GF-D8 (cell line): ENCODE data around the gene MPP2.
"Not testable (repeated sequence)": the region's sequence is repeated elsewhere in the genome, so short reads cannot be mapped to it uniquely, and the experiment has no call there.

ENCODE experiments used
- DNase-seq: peaks from one replicate; lab custom pipeline; 2025; lab: John Stamatoyannopoulos, UW

The MPP2 gene

DNA sequence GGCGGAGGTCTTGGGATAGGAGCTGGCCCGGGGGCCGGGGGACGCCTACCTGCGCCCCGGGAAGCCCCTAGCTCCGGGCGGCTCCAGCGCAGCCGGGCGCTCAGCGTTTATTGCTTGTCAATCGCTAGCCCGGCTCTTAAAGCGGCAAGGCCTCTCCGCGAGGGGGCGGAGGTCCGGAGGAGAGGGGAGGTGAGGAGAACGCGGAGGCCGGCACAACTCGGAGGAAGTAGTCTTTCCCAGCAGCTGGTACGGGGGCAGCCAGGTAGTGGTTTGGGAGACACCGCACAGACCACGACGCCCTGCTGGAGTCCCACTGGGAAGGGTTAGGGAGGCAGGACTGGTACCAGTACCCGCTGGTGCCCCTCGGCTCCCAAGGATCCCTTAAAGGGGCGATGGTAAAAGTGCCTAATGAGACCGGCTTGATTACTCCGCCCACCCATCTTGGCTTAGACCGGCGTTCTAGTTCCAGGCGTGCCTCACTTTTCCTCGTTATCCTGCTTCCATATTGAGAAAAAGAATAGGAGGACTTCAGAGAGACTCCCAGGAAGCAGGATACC is at the start of gene MPP2:
Gene MPP2, minus strand, starts transcription at position 112 of the 557 bp plus-strand sequence. CDS start 3,076 bp downstream, outside the sequence.
- no peak for DNase-seq

DNA sequence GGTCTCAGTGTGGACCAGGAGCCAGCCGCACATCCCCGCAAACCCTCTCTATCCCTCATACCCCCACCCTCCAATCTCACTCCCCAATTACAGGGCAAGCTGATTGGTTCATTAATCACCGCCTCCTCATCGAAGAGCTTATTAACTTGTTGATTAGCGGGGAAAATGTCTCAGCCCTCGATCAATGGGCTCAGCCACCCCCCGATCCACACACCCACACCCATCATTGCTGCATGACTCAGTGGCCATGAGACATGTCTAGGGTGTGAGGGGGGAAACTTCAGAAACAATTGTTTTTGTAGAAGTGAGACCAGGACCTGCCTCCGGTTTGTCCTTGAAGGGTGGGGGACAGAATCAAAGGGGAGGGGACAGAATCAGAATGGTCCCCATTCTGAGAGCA is 48.9 kb upstream of the MPP2 start:
- no peak for DNase-seq

DNA sequence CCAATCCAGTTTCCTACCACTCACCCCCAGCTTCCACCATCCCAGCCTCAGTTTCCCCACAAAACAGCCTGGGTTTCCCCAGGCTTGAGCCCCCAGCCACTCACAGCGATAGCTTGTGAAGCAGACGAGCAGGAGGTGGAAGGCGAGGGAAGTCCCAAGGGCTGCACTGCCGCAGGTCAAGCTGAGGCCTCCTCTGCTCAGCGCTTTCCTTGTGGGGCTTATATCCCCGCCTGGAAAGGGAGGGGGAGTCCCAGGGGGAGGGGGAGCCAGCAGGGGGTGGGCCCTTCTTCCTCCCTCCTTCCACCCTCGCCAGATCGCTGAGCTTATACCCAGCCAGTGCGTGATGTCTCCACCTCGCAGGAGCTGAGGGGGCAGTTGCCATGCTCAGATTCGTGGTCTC is 46.4 kb upstream of the MPP2 start, which contains the start of gene PYY:
Gene PYY, minus strand, starts transcription at position 195 of the 400 bp plus-strand sequence. CDS start 457 bp downstream, outside the sequence.
- DNase-seq = no peak

GRCh38 chr17:43952724-43953666 is 45.7 kb upstream of the MPP2 start:
- no peak for DNase-seq

DNA sequence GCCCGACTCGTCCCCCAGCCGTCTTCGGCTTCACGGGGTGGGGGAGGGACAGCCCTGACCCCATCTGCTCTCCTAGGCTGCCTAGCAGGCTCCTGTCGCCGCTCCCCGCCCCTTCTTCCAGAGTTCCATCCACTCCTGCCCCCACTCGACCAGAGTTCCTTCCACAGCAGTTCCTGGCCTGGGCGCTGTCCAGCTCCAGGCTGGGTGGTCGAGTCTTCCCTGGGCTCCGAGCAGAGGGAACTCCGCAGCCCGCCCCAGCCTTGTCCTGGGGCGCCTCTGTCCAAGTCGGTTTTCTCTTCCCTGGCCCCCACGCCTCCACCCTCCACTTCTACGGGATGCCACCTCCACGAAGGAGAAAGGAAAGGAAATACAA is 45.0 kb upstream of the MPP2 start:
- no peak for DNase-seq

- DNase-seq = no peak
Measured at GRCh38 chr17:43951750-43952149, 44.4 kb upstream of the MPP2 start.

- DNase-seq = no peak
Measured at GRCh38 chr17:43950554-43950953, 43.2 kb upstream of the MPP2 start.

DNA sequence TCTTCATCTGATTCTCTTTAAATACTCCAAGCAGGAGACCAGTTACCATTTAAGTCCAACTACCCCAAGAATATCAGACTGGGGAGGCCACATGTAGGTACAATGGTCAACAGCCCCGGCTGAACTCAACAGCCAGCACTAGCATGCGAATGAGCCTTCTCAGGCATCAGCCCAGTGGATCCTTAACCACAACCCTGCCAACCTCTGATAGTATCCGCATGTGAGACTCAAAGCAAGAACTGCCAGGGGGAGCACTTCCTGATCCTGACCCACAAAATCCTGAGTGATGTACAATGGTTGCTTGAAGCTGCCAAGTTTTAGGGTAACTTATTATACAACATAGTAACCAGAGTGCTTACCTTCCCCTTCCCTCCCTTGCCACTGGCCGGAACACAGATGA is 42.4 kb upstream of the MPP2 start:
- no peak for DNase-seq

DNA sequence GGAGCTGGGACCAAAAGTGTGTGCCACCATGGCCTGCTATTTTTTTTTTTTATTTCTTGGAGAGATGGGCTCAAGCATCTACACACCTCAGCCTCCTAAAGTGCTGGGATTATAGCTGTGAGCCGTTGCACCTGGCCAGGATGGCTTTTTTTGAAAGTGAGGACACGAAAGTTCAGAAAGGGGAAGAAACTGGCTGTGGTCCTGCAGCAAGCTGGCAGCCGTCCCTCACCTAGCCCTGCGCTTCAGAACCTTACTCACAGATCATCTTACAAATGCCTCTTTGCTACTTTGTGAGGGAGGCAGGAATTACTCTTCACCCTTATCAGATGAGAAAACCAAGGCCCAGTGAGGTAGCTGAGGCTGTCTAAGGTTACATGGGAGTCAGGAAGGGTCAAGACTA is 39.4 kb upstream of the MPP2 start:
- no peak for DNase-seq

- no peak for DNase-seq
Measured at GRCh38 chr17:43945074-43945829, 37.9 kb upstream of the MPP2 start.

DNA sequence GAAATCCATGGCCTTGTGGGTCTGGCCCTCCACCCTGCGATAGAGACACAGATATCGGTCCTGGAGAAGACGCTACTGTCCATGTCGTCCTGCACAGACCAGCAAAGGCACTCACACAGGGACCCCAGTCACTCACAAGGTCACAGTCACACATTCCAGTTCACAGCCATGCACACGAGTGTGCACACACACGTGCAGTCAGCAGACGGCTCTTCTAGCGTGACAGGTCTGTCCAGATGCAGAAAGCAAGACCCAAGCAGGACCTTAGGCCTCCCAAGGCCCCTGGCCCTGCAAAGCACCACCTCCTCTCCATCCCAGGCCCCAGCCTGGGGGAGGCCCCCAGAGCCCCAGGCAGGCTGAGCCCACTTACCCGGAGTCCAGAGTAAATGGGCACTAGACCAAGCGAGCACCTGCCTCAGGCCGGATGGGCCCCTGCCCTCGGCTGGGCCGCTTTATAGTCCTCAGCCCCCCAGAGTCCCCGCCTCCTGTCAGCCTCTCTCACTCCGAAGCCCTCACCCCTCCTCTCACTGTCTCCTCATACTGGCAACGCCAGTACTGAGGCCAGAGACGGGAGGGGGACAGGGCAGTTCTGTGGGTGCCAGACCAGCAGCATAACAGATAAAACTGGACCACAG is 34.8 kb upstream of the MPP2 start, which contains the start of gene PPY:
Gene PPY, minus strand, starts transcription at position 426 of the 635 bp plus-strand sequence. CDS start 822 bp downstream, outside the sequence.
- no peak for DNase-seq

DNA sequence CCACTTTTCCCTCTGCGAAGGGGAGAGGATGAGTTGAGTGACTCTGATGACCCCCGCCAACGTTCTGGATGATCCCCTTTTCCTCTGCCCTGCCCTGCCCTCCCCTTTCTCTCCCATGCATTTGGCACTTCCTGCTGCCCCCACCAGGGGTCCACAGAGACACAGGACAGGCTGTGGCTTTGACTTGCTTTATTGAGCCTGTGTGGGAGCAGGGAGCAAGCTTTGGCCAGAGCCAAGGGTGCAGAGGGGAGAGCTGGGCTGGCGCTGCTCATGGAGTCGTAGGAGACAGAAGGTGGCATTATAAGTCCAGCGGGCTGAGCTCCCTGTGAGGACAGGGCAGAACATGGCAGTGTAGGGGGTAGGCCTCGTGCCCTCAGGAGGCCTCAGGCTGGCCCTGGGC is 33.3 kb upstream of the MPP2 start:
- DNase-seq = no peak

- no peak for DNase-seq
Measured at GRCh38 chr17:43939886-43940285, 32.5 kb upstream of the MPP2 start.

DNA sequence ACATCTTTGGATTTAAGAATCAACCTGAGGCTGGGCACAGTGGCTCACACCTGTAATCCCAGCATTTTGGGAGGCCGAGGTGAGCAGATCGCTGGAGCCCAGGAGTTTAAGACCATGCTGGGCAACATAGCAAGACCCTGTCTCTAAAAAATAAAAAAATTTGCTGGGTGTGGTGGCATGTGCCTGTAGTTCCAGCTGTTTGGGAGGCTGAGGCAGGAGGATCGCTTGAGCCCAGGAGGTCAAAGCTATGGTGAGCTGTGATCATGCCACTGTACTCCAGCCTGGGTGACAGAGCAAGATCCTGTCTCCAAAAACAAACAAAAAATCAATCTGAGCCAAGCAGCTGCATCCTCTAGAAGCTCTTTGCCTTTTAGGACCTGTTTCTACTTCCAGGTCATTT is 32.1 kb upstream of the MPP2 start:
- DNase-seq = not testable (repeated sequence)

DNA sequence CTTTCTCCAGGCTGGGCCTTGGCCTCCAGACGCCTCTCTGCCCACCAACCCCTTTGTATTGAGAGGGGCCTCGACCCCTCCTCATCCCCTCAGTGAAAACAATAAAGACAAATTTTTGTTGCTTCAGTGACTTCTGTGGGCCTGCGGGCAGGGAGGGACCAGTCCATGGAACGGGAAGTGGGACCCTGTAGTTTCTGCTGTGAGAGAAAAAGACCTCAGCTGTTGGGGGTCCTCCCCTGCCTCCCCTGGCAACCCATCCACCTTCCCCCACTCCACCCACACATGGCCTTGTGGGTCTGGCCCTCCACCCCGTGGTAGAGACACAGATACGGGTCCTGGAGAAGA is 31.5 kb upstream of the MPP2 start:
- no peak for DNase-seq

DNA sequence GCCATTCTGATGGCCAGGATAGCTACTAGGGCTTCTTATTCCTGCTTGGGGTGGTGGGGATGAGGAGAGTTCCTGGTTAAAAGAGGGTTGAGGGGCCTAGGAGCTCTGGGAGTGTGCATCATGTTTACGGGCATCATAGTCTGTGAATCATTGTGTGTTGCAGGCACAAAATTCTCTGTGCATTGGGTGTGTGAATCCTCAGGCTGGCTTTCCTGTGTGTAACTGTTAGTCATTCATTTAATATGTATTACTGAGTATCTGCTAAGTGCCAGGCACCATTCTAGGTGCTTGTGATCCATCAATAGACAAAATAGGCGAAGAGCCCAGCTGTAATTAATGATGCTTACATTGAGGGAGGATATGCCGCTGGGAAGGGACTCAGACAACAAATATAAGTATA is 29.1 kb upstream of the MPP2 start:
- DNase-seq = no peak

DNA sequence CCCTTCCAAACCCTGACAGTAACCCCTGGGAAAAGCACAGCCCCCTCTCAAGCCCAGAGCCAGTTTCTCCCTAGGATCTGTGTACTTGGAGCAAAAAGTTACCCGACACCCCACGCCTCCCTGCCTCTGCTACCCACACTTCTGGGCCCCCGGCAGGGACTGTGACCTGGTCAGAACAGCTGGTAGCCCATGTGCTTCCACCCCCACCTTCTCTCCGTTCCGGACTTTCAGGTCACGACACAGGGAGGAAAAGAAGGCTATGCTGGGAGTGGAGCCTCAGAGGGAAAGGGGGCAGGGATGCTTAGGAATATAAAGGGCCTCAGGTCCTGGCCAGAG is 28.6 kb upstream of the MPP2 start:
- no peak for DNase-seq

DNA sequence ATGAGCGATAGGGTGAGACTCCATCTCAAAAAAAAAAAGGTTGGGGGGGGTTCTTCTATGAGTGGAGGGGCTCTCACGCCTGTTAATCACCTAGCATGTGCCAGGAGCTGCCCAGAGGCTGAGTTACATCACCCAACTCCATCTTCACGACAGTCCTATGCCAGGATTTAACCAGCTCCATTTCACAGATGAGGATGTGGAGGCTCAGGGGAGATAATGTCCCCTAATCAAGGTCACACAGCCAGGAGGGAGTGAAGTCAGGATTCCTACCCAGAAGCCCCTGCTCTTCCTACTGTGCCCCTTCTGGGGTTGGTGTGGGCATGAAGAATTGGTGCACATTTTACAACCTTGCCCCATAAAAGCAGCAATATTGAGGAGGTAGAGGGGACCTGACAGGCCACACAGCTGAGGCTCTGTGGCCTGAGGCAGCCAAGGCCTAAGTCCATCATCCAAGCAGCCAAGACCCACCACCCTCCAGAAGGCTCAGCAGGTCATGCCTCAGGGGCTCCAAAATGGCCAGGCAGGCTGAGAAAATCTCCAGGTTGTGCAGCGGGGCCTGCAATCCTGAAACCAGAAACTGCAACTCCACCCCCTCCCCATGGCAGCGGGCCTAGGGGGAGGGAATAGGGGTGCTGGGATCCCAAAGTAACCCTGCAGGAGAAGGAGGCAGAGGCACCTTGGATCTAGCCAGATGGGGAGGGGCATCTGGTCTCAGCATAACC is 28.0 kb upstream of the MPP2 start:
- DNase-seq = no peak

DNA sequence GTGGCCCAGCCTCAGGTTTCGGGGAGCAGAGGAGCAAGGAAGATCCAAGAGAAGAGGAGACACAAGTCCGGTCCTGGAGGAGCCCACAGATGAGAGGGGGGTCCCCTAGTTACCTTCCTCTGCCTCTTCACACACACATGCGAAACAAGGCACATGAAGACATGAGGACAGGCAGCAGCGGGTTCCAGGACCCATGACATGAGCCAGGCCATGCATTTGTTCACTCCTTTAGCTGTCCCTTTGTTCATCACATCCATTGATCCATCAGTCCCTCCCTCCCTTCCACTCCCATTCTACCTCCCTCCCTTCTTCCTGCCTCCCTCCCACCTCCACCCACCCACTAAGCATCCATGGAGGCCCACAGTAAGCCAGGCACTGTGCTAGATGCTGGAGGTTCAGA is 25.6 kb upstream of the MPP2 start:
- no peak for DNase-seq

DNA sequence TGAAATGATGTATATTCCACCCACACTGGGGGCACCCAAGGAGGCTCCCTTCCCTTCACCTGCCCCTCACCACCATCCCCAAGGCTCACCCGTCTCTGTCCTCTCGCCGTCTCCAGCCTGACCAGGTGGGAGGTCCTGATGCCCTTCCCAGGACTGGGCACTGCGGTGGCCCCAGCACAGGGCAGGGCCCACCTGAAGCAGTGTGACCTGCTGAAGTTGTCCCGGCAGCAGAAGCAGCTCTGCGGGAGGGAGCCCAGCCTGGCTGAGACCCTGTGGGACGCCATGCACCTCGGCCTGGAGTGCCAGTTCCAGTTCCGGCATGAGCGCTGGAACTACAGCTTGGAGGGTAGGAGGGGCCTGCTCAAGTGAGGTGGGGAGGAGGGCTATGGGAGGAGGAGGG is 25.0 kb upstream of the MPP2 start:
- DNase-seq = no peak

DNA sequence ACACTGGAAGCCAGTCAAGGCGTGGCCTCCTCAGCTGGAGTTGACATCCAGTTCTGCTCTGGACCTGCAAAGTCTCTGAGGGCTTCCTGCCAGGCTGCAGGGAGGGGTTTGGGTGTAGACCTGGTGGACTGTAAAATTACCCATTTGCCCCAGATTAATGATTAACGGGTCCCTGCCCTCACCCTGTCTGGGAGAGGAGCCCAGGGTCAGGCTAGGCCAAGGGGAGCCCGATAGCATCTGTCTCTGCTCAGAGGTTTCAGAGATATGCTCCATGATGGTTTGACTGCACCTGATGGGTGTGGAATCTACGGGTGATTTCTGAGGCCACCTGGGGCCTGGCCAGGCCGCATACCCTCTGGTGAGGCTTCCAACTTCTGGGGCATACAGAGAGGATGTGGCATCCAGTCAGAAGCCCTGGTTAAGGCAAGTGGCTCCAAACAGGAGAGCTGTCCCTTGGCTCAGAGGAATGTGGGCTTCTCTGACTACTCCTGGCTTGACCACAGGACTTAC is 23.8 kb upstream of the MPP2 start:
- DNase-seq = no peak

DNA sequence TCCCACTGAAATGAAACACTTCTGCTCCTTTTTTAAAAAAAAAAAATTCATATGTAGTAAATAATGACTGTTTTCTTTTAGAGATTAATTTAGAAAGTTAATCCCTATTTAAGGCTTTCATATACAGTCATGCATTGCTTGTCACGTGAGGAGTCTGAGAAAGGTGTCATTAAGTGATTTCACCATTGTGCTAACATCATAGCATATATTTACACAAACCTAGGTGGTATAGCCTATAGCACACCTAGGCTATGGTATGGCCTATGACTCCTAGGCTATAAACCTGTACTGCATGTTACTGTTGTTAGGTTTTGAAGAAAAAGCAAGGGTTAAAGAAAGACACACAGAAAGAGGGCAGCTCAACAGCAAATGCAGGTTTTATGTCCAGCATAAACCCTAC is 21.3 kb upstream of the MPP2 start:
- no peak for DNase-seq
